Liver (tissue), 9 donors: ENCODE results near the gene METTL8. TPM values are rescaled to one million over a fixed set of nuclear protein-coding genes. Genes with fewer than 3 reads are reported as not detected.

ENCODE experiments used
- DNase-seq: peaks from one replicate; pipeline ENCODE4 v3.0.0-alpha.2; 2017; ENCODE audit warnings: low spot score
- H3K27ac ChIP-seq, 2 donors: one replicate each; pipeline ENCODE4 v1.7.0; 2013; ENCODE audit warnings: inconsistent platforms in 2 of 2, low read length in 2 of 2, control low read depth in 1 of 2, low read depth in 1 of 2, mild to moderate bottlenecking in 1 of 2
- H3K27me3 ChIP-seq, 4 donors: one replicate each; pipeline versions ENCODE4 v1.6.1 to v1.7.0; 2013; ENCODE audit warnings: low read length in 3 of 4, inconsistent platforms in 1 of 4, mild to moderate bottlenecking in 1 of 4, moderate library complexity in 1 of 4; ENCODE audit not compliant: control insufficient read depth in 4 of 4, insufficient read depth in 4 of 4
- H3K36me3 ChIP-seq, 4 donors: one replicate each; pipeline versions ENCODE4 v1.6.1 to v1.7.0; 2013; ENCODE audit warnings: low read length in 3 of 4, mild to moderate bottlenecking in 3 of 4, low read depth in 1 of 4, moderate library complexity in 1 of 4; ENCODE audit not compliant: control insufficient read depth in 4 of 4, insufficient read depth in 3 of 4
- H3K4me1 ChIP-seq, 4 donors: one replicate each; pipeline versions ENCODE4 v1.6.1 to v1.7.0; 2013; ENCODE audit warnings: low read length in 3 of 4, mild to moderate bottlenecking in 3 of 4, moderate library complexity in 1 of 4; ENCODE audit not compliant: control insufficient read depth in 4 of 4, insufficient read depth in 4 of 4
- H3K4me3 ChIP-seq, 3 donors: one replicate each; pipeline versions ENCODE4 v1.6.1 to v1.7.0; 2013; ENCODE audit warnings: low read length in 3 of 3, control low read depth in 1 of 3, low read depth in 1 of 3, mild to moderate bottlenecking in 1 of 3
- H3K9ac ChIP-seq, 2 donors: one replicate each; pipeline ENCODE4 v1.7.0; 2013; ENCODE audit warnings: low read length in 2 of 2, mild to moderate bottlenecking in 2 of 2, moderate library complexity in 2 of 2, control low read depth in 1 of 2, low read depth in 1 of 2
- H3K9me3 ChIP-seq, 4 donors: one replicate each; pipeline versions ENCODE4 v1.6.1 to v1.7.0; 2013; ENCODE audit warnings: low read length in 3 of 4; ENCODE audit not compliant: control insufficient read depth in 4 of 4
- EGR1 ChIP-seq, 2 donors: IDR thresholded peaks; 2 replicates each; pipeline ENCODE4 v1.6.1; 2016 to 2018; ENCODE audit warnings: antibody characterized with exemption in 2 of 2, low read depth in 2 of 2
- FOXA1 ChIP-seq: IDR thresholded peaks from 2 replicates; pipeline ENCODE4 v1.6.1; 2016; ENCODE audit warnings: antibody characterized with exemption
- FOXA2 ChIP-seq: IDR thresholded peaks from 2 replicates; pipeline ENCODE4 v1.6.1; 2016; ENCODE audit warnings: antibody characterized with exemption
- HNF4A ChIP-seq, 2 donors: conservative IDR thresholded peaks; 2 replicates each; pipeline ENCODE4 v1.6.1; 2016; ENCODE audit warnings: antibody characterized with exemption in 2 of 2, mild to moderate bottlenecking in 2 of 2
- HNF4G ChIP-seq: IDR thresholded peaks from 2 replicates; pipeline ENCODE4 v1.6.1; 2016; ENCODE audit warnings: antibody characterized with exemption
- JUND ChIP-seq, 2 donors: IDR thresholded peaks; 2 replicates each; pipeline ENCODE4 v1.6.1; 2016; ENCODE audit warnings: antibody characterized with exemption in 2 of 2
- MAX ChIP-seq: IDR thresholded peaks from 2 replicates; pipeline ENCODE4 v1.6.1; 2016; ENCODE audit warnings: antibody characterized with exemption
- NR2F2 ChIP-seq: IDR thresholded peaks from 2 replicates; pipeline ENCODE4 v1.6.1; 2016; ENCODE audit warnings: antibody characterized with exemption
- RAD21 ChIP-seq, 2 donors: IDR thresholded peaks; 2 replicates each; pipeline ENCODE4 v1.6.1; 2016; ENCODE audit warnings: antibody characterized with exemption in 2 of 2, mild to moderate bottlenecking in 2 of 2
- REST ChIP-seq: IDR thresholded peaks from 2 replicates; pipeline ENCODE4 v1.6.1; 2016; ENCODE audit warnings: antibody characterized with exemption, mild to moderate bottlenecking
- RXRA ChIP-seq, 2 donors: IDR thresholded peaks; 2 replicates each; pipeline ENCODE4 v1.6.1; 2017 to 2018; ENCODE audit warnings: antibody characterized with exemption in 2 of 2, mild to moderate bottlenecking in 1 of 2
- SP1 ChIP-seq: IDR thresholded peaks from 2 replicates; pipeline ENCODE4 v1.6.1; 2018; ENCODE audit warnings: antibody characterized with exemption, mild to moderate bottlenecking
- YY1 ChIP-seq: IDR thresholded peaks from 2 replicates; pipeline ENCODE4 v1.6.1; 2016; ENCODE audit warnings: antibody characterized with exemption, mild to moderate bottlenecking
- ZBTB33 ChIP-seq: IDR thresholded peaks from 2 replicates; pipeline ENCODE4 v1.6.1; 2016; ENCODE audit warnings: antibody characterized with exemption
- WGBS: extraction: QIAGEN DNeasy Blood & Tissue Kit; methylation state at CpG from one replicate; pipeline ENCODE4 v1.1.7; 2013; 5-methylcytosine and 5-hydroxymethylcytosine counted together
- polyA plus RNA-seq, 2 donors: library from polyadenylated mRNA; stranded (reverse) in 1 of 2; unstranded in 1 of 2; fragments of 200-250 nt in 1 of 2; fragments of >200 nt in 1 of 2; fragmentation: Nextera tagmentation in 1 of 2; extraction: Ambion mirVana in 1 of 2; gene quantifications; one replicate each; pipeline versions ENCODE4 v1.2.1 to v1.2.3, GENCODE V29; 2013 to 2015
- total RNA-seq, 2 donors: library from RNA; depleted of rRNA; stranded (reverse); fragments of >200 nt; gene quantifications; one replicate each; pipeline ENCODE4 v1.2.3, GENCODE V29; 2014
- TF ChIP-seq, protein P1 (sequence below): IDR thresholded peaks from 2 replicates; pipeline ENCODE4 v1.6.1; 2016; ENCODE audit warnings: antibody characterized with exemption
- donor health status: healthy.
- donor health status: healthy.
- donor health status: healthy.
- donor health status: healthy.
- donor health status: healthy.

METTL8 gene
- total and polyA plus RNA-seq, 4 donors, result 3.6 to 8.1 (median 5.9) TPM

GRCh38 chr2:171432206-171432968, 1.4 kb downstream of the METTL8 start:
- Histone ChIP-seq H3K4me3 (no peak overlapping the region), H3K27ac (no peak overlapping the region), H3K9me3 (no peaks in the 10 kb centered on the region), H3K27me3 (no peaks in the 10 kb centered on the region), H3K4me1 (peaks cover 0 to 15% (median 11%) of the 10 kb centered on the region in 4 donors), H3K9ac (no peak overlapping the region), H3K36me3 (peaks cover 0 to 5% (median 4%) of the 10 kb centered on the region in 4 donors)
- 71% methylated on average over 4 of the region's 4 CpGs for WGBS
- DNase-seq, result no peak
- no peak for TF ChIP-seq HNF4G

GRCh38 chr2:171431677-171432167, 2.1 kb downstream of the METTL8 start:
- no peak overlapping the region for H3K27ac ChIP-seq
- WGBS, result 98% methylated on average over 9 of the region's 9 CpGs
- no peak overlapping the region for H3K4me3 ChIP-seq
- DNase-seq, result no peak
- H3K9me3 ChIP-seq, result no peaks in the 10 kb centered on the region
- no peaks in the 10 kb centered on the region for H3K27me3 ChIP-seq
- TF ChIP-seq MAX (no peak), JUND (IDR thresholded peaks at IDR 0.05) (no peak), FOXA1 (no peak), EGR1 (IDR thresholded peaks at IDR 0.05; ENCODE audit: low read depth in 2 of 2) (no peak), NR2F2 (no peak), HNF4A (conservative IDR thresholded peaks at IDR 0.05) (no peak), YY1 (no peak), REST (no peak), FOXA2 (no peak), RAD21 (IDR thresholded peaks at IDR 0.05) (no peak), ZBTB33 (no peak), RXRA (IDR thresholded peaks at IDR 0.05) (no peak), SP1 (no peak)
- TF ChIP-seq, protein P1, sequence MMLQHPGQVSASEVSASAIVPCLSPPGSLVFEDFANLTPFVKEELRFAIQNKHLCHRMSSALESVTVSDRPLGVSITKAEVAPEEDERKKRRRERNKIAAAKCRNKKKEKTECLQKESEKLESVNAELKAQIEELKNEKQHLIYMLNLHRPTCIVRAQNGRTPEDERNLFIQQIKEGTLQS, result no peak
- peaks cover 0 to 2% (median 0%) of the 10 kb centered on the region in 4 donors for H3K36me3 ChIP-seq
- no peak overlapping the region for H3K9ac ChIP-seq
- peaks cover 0 to 15% (median 11%) of the 10 kb centered on the region in 4 donors for H3K4me1 ChIP-seq
